ENCODE measurements around the gene KLHDC1.
A peak's percentile ranks its signal among the peaks of the same experiment; 100 is the strongest.
"Not testable (repeated sequence)": the region's sequence is repeated elsewhere in the genome, so short reads cannot be mapped to it uniquely, and the experiment has no call there.

KLHDC1 gene

DNA sequence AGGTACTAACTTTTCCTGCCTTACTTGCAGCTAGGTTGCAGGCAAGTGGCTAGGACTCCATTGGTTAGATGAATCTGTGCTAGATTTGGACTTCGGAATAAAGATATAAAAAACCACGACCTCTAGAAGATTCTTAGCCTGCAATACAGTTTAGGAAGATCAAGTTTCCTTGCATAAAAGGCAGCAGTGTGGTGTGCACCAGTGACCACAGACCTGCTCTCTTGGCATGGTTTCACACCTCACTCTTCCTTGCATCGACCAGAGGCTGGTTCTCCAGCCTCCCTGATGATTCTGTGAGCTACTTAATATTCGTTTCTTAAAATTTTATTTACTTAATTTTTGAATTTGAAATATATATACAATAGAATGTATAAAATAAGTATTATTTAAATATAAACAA is 9.8 kb downstream of the KLHDC1 start (continued):
- no peak for TF ChIP-seq ZNF274 (IDR thresholded peaks at IDR 0.05; ENCODE audit: low read length)
- no peak for TF ChIP-seq ZNF274 (tag by site-specific recombination; IDR thresholded peaks at IDR 0.05; ENCODE audit: borderline replicate concordance)
- no peak for TF ChIP-seq ZNF670 (tag by site-specific recombination; IDR thresholded peaks at IDR 0.05; ENCODE audit: low read depth)
- TF ChIP-seq GFI1B (tag by site-specific recombination; IDR thresholded peaks at IDR 0.05): no peak
- TF ChIP-seq ZNF19 (tag by site-specific recombination; IDR thresholded peaks at IDR 0.05; ENCODE audit: low read depth): no peak

- Histone ChIP-seq H3K9me3 (ENCODE audit: control insufficient read depth, insufficient read depth, low read depth, low read length) (no peaks in the 10 kb centered on the region; the same call in 1 of the 2 replicates), H3K4me1 (ENCODE audit: control insufficient read depth, insufficient read depth, low read length) (no peaks in the 10 kb centered on the region), H3K4me3 (ENCODE audit: low read depth, low read length) (no peak overlapping the region), H3K27ac (ENCODE audit: extremely low read depth, low read depth, low read length) (no peak overlapping the region), H3K36me3 (ENCODE audit: control insufficient read depth in 2 of 2, insufficient read depth in 1 of 2, low read length in 2 of 2) (no peaks in the 10 kb centered on the region; a peak in 1 of 3 replicates)
- ChIA-PET POLR2A (no interaction called here), CTCF (no interaction called here)
- no peak for TF ChIP-seq TRIM28 (IDR thresholded peaks at IDR 0.05; ENCODE audit: borderline replicate concordance, low read length)
- no peak for TF ChIP-seq AEBP2 (tag by site-specific recombination; IDR thresholded peaks at IDR 0.05; ENCODE audit: borderline replicate concordance)
- TF ChIP-seq SP7 (tag by site-specific recombination; IDR thresholded peaks at IDR 0.05): no peak
Observed at GRCh38 chr14:49703965-49704364, 11.0 kb downstream of the KLHDC1 start.

DNA sequence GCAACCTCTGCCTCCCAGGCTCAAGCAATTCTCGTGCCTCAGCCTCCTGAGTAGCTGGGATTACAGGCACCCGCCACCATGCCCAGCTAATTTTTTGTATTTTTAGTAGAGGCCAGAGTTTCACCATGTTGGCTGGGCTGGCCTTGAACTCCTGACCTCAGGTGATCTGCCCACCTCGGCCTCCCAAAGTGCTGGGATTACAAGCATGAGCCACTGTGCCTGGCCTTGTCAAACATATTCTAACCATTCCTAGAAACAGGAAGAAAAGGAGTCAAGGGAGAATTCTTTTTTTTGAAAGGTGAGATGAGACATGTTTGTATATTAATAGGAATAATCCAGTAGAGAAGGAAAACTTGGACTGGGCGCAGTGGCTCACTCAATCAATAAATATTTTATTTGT is 11.6 kb downstream of the KLHDC1 start:
- H3K9me3 ChIP-seq (ENCODE audit: control insufficient read depth, insufficient read depth, low read depth, low read length); H3K27ac ChIP-seq (ENCODE audit: extremely low read depth, low read depth, low read length); POLR2A ChIA-PET; H3K4me3 ChIP-seq (ENCODE audit: low read depth, low read length); H3K4me1 ChIP-seq (ENCODE audit: control insufficient read depth, insufficient read depth, low read length); H3K36me3 ChIP-seq (ENCODE audit: control insufficient read depth in 2 of 2, insufficient read depth in 1 of 2, low read length in 2 of 2); CTCF ChIA-PET: not testable (repeated sequence)

GRCh38 chr14:49710993-49711392 is 18.1 kb downstream of the KLHDC1 start:
- H3K9me3 ChIP-seq (ENCODE audit: control insufficient read depth, insufficient read depth, low read depth, low read length); H3K27ac ChIP-seq (ENCODE audit: extremely low read depth, low read depth, low read length); H3K36me3 ChIP-seq (ENCODE audit: control insufficient read depth in 2 of 2, insufficient read depth in 1 of 2, low read length in 2 of 2); POLR2A ChIA-PET; H3K4me1 ChIP-seq (ENCODE audit: control insufficient read depth, insufficient read depth, low read length); CTCF ChIA-PET; H3K4me3 ChIP-seq (ENCODE audit: low read depth, low read length): not testable (repeated sequence)
- peak; percentile 58 for TF ChIP-seq ZNF518A (tag by site-specific recombination; conservative IDR thresholded peaks at IDR 0.05; ENCODE audit: low read depth)
- 0 out of 2 replicates have a peak, but pooled peaks have one; percentile 19 for TF ChIP-seq REST (tag by site-specific recombination; IDR thresholded peaks at IDR 0.05)
- peak; percentile 68 for TF ChIP-seq ZNF433 (tag by site-specific recombination; IDR thresholded peaks at IDR 0.05; ENCODE audit: low read depth)
- TF ChIP-seq RBAK (tag by site-specific recombination; IDR thresholded peaks at IDR 0.05): peak; percentile 56; the same call in 1 of the 2 replicates
- 0 out of 2 replicates have a peak, but pooled peaks have one; percentile 30 for TF ChIP-seq ZBTB11 (tag by site-specific recombination; conservative IDR thresholded peaks at IDR 0.05; ENCODE audit: low read depth)
- peak; percentile 60; the same call in 1 of the 2 replicates for TF ChIP-seq ZNF202 (tag by site-specific recombination; IDR thresholded peaks at IDR 0.05; ENCODE audit: borderline replicate concordance)
- TF ChIP-seq ZNF426 (tag by site-specific recombination; IDR thresholded peaks at IDR 0.05): peak; percentile 34
- TF ChIP-seq ZNF394 (tag by site-specific recombination; IDR thresholded peaks at IDR 0.05; ENCODE audit: borderline replicate concordance): peak; percentile 53; the same call in 1 of the 2 replicates

Measured in HEK293 (cell line).